Right ventricle myocardium inferior (tissue), 1 donor: Measurements from ENCODE around the gene KLF6. TPM values are rescaled to one million over a fixed set of nuclear protein-coding genes. Genes with fewer than 3 reads are reported as not detected.

Source experiments
- ATAC-seq: fragments of 200-7000 bp; cut with Tn5 transposase; one replicate; pipeline ENCODE4 v1.9.1; 2020; ENCODE audit warnings: mild to moderate bottlenecking, moderate library complexity
- DNase-seq: peaks from one replicate; pipeline ENCODE4 v3.0.0; 2021; ENCODE audit errors: missing footprints
- intact Hi-C: fragments of 100-400 bp; cut with DNase I; formaldehyde crosslinking; loops from one replicate; pipeline ENCODE4 v1.11.0; 2022
- total RNA-seq: library from RNA; stranded (reverse); fragmentation: NEBNext Ultra II Directional; extraction: Animal tissue kit (Norgen Biotek cat#: 25700); gene quantifications from one replicate; pipeline ENCODE4 v1.2.1, GENCODE V29; 2021
- donor health status: DM: no; HTN: yes; CAD: no; lungs with severe emphysema.

The KLF6 gene
- total RNA-seq, 1 donor from 2014 or later, result 68.4 TPM

DNA sequence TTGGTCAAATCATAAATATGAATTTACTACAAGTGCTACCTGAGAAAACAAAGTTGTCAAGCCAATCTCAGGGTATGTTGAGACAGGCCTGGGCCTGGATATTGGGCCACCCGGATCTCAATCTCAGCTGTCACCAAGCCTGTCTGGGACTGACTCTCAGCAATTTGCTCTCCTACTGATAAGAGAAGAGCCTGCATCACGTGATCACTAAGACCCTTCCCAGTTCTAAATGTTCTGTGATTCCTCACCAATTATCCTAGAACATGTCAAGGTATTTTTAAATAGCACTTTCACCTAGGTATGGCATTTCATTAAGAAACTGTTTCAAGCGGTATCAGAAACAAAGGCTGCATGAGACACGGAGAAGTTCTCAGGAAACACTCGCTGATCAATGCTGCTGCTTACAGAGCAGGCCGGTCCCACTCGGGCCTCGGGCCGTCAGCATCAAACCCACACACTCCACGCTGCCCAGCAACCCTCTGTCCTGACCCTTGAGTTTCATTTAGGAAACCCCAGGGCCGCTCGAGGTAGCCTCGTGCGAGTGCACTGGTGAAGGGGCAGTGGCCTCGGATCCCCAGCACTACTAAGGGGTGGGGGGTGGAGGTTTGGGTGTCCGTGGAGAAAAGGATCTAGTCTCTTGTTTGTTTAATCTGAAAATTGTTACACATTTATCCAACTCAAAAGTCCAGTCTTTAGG is 4.1 kb downstream of the KLF6 start:
- ATAC-seq (no peak), DNase-seq (no peak)
- intact Hi-C loops, result loop anchor here (2.0 to 10.0 kb wide), 4 partner anchors 104 to 716 kb away; no protein-coding TSS in a partner anchor

DNA sequence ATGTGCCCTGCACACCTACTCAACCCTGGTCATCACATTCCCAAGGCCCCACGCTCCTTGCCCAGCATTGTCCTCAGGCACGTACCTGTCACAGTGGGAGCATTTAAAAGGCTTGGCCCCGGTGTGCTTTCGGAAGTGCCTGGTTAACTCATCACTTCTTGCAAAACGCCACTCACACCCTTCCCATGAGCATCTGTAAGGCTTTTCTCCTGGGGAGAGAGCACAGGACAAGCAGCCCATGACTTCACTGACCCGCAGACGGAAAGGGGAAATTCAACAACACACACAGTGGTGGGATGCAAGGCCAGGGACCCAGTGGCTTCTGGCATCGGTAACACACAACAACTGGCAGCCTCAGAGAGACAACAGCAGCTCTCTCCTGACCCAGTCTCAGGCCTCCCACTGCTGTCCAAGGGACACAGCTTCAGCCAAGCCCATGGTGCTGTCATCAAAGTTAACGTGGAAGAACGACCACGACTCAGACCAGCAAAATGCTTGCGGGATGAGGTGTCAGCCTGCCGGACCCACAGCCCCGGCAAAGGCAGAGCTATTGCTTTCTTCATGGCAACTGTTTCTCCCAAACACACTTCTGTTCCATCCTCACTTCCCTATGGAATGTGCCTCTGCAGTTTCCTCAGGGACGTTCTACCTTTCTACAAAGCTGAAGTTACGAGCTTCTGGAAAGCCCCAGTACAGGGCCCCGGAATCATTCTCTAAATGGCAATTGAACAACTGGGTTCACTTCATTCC is 4.8 kb downstream of the KLF6 start:
- intact Hi-C loops, result loop anchor here (2.0 to 10.0 kb wide), 4 partner anchors 105 to 717 kb away; no protein-coding TSS in a partner anchor
- no peak for DNase-seq

DNA sequence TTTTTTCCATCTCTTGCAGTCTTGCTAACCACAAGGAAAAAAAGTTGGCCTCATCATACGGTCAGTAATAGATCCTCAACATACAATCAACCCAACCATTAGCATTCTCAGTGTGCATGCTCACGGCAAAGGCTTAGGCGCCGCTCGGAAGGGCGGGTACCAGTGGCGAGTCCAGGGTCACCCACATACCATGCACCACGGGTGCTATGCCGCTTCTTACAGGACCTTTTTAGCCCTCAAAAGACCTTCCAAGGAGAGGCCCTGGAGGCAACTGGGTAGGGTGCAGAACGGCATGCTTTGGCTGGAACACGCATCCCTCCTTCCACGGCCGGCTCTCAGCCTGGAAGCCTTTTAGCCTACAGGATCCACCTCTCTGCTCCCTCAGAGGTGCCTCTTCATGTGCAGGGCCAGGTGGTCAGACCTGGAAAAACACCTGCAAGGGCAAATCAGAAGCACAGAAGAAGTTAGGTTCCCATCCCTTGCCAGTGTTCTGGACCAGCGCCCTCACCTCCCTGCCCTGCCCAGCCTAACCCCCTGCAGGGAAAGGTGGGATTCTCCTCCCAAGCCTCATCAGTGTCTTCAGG is 5.8 kb downstream of the KLF6 start:
- DNase-seq (no peak), ATAC-seq (no peak)
- intact Hi-C loops, result loop anchor here (1.0 kb wide), 1 partner anchor 987 kb away; no protein-coding TSS in a partner anchor

More for the DNA sequence above, 4.8 kb downstream of the KLF6 start:
- no peak for ATAC-seq

DNA sequence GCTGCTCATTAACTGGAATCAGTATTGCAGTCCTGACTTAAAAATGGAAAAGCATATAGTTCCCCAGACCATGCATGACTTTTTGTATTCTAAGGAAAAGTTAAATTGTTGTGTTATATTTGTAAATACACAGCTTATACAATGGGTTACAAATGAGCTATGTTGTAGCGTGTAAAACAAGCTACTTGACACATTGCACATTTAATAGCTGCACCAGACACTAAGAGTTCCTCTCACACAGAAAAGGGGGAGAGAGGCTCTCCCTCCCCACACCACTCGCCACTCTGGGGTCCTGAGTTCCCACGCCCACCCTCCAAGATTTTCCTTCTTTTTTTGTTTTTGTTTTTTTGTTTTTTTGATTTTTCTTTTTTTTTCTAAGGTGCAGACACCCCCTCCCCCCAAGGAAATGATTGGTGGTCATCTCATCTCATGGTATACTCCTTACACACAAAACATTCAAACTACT is 6.3 kb downstream of the KLF6 start:
- ATAC-seq (no peak), DNase-seq (no peak)
- intact Hi-C loops, result loop anchor here (1.0 kb wide), 1 partner anchor 988 kb away; no protein-coding TSS in a partner anchor

DNA sequence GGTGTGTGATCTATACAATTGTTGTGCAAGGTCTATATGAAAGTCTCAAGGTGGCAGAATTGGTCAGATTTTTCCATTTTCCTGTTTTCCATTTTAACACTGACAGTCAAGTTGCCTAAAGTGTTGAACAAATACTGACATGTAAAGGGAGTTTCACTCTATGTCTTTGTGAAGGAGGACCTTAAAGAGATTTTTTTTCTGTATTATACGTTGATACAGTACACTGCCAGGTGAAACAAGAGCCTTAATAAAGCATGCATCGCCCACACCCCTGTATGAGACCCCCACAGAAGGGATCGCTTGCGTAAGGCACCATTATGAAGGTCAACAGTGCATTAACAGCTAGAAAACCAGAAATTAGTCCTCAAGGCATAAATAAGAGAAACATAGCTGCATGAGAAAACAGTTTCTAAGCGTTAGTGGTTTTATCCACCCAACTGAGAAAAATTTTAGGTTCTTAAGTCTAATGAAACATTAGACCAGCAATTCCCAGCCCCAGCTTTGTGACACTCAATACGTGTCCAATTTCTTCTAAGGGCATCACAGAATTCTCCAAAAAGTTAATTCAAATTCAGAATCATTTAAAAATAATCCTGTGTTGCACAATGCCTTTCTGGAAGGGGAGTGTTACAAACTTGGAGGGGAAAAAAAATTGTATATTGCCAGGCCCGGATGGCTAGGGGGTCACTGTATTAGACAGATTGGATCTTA is 6.9 kb downstream of the KLF6 start:
- ATAC-seq (no peak), DNase-seq (no peak)
- intact Hi-C loops, result loop anchor here (2.0 kb wide), 1 partner anchor 27 kb away; no protein-coding TSS in a partner anchor

DNA sequence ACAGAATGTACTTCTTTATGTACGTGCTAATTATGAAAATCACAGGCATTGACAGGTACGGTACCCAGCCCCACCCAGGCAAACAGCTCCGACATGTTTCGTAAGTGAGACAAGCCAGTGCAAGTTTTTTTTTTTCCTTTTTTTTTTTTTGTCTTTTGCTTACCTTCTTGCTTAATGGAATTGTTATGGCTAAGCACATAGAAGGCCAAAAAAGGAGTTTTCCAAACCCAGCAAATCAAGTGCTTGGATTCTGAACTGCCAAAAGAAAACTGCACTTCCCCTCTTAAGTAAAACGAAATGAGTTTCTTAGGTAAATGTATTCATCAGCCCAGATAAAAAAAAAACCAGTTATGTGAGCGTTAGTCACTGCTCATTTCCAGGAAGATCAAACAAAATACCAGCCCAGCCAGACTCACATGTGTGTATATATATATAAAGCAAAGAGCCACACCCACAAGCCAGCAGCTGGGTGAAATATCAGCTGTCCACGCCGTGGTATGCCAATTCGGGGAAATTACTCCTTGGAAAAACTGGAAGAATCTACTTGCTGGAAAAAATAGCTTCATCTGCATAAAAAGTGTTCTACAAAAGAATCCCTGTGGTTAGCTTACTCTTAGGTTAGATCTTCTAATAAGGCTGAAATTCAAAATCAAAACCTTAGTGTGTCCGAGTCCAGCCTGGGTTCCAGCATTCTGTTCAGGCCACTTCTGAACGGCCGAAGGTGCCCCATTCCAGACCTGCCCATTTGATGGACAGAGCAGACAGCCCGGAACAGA is 8.0 kb downstream of the KLF6 start:
- ATAC-seq (peak; percentile 15), DNase-seq (no peak)
- intact Hi-C loops, result loop anchor here (2.0 kb wide), 1 partner anchor 26 kb away; no protein-coding TSS in a partner anchor

DNA sequence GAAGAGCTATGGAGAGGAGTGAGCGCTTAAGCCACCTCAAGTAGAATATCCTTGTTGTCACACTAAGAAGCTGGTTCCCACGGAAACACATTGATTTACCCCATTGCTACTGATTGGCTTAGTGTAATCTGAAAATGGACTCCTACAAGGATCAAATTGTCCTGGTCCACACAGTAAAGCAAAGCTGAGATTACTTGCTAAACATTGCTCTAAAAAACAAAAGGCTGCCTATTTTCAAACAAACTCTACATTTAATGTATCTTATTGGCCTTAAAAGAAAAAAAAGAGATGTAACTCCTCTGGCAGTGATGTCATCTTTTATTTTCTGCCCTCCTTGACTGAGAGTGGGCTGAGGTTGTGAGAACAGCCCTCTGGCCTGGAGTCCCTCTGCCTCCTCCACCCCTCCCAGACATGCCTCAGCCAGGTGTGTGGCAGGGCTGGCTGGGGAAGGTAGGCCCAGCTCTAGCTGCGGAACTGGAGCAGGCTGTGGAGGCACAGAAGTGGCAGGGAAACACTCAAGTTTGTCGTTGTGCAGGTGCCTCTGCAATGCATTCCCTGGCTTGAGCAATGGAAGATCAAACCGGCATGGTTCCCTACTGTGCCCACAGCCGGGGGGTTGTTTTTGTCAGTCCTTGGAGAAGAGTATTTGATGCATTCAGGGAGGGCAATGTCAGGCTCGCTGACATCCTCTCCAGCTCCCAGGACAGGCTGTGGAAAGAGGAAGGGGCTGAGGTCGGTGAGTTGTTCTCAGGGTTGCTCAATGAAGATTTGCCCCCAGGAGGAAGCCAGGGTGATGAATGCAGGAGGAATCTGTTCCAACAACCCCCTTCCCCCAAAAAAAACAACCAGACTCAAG is 9.1 kb downstream of the KLF6 start:
- DNase-seq (no peak), ATAC-seq (peak; percentile 20)
- intact Hi-C loops, result loop anchor here (2.0 kb wide), 1 partner anchor 25 kb away; no protein-coding TSS in a partner anchor

DNA sequence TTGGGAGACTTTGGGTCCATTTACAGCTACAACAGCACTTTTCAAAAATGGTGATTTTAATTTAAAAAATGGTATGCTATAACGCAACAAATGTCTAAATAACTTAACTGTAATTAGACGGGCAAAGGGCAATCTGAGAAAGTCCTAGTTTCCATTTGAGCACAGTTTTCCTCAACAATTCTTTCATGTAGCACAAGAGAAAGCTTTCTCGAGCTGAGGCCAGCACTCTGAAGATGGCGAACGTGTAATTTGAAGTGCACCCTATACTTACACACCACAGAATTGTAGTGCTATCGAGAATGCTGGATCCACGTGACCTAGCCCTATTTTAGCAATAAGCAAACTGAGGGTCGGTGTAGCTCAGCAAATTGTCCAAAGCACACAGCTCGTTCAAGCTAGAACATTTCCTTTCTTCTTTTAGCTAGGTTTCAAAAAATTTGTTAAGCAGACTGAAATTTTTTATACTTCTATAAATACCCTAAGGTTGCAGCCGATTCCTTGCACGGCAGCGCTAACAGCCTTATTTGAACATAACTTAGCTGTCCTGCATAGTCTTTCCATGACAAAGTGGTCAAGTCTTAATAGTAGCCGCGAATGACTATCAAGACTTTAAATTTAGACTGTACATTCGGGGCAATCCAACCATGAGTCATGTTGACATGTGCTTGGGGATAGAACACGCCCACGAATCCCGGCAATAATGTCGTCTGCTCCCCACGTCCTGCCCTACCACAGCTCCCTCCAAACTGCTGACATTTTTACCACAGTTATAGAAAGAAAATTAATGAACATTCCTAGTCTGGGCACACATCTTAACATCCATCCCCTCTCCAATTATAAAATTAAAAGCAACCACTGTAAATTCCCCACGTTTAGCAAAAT is 10.0 kb downstream of the KLF6 start:
- no peak for DNase-seq
- ATAC-seq, result peak; percentile 27
- intact Hi-C loops, result no loop called here

DNA sequence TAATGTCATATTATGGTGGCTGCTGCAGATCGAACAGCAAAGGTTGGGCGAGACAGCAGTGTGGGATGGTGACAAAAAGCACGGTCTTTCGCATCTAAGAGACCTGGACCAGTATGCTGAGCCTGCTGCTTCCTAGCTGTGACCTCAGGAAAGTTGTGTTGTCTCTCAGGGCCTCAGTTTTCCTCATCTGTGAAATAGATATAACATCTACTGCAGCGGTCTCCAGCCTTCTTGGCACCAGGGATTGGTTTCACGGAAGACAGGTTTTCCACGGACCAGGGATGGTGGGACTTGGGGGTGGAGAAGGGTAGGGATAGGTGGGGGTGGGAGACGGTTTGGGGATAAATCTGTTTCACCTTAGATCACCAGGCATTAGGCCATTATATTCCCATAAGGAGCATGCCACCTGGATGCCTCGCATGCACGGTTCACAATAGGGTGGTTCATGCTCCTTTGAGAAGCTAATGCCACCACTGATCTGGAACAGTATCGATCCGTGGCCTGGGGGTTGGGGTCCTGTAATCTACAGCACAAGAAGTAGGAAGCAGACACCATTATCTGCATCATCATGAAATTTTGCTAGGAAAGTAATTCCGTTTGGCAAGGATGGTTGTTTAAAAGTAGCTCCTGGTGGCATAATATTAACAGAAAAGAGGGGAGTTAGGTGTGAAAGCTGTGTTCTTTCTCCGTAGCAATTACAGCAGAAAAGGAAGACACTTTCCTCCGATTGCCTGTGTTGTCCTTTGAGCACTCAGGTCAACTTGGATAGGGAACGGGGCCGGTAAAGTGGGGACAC is 10.8 kb downstream of the KLF6 start:
- no peak for ATAC-seq
- intact Hi-C loops, result no loop called here

DNA sequence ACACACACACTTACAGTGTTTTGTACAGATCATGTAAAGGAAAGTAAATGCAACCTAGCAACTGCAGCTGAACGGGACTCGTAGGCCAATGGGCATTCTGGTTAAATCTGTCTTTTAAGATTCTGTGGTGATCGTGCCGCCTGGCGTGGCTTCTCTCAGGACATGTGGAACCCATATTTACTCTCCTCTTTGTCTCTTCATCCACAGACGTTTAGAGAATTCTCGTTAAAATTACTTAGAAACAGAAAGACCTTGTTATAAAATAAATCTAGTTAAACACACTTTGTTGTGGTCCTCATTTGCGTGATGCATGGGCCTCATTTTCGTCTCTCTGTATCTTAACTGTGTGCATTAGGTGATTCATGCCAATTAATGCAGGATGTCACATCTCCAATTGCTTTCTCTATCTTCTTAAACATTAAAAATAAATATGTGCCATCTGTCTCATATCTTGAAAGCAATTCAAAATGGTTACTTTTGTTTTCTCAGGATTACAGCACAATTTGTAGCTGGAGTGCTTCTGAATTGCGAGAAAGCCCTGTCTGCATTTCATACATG is 11.5 kb downstream of the KLF6 start:
- ATAC-seq, result no peak
- no peak for DNase-seq
- intact Hi-C loops, result no loop called here

More for the DNA sequence above, 10.8 kb downstream of the KLF6 start:
- no peak for DNase-seq

DNA sequence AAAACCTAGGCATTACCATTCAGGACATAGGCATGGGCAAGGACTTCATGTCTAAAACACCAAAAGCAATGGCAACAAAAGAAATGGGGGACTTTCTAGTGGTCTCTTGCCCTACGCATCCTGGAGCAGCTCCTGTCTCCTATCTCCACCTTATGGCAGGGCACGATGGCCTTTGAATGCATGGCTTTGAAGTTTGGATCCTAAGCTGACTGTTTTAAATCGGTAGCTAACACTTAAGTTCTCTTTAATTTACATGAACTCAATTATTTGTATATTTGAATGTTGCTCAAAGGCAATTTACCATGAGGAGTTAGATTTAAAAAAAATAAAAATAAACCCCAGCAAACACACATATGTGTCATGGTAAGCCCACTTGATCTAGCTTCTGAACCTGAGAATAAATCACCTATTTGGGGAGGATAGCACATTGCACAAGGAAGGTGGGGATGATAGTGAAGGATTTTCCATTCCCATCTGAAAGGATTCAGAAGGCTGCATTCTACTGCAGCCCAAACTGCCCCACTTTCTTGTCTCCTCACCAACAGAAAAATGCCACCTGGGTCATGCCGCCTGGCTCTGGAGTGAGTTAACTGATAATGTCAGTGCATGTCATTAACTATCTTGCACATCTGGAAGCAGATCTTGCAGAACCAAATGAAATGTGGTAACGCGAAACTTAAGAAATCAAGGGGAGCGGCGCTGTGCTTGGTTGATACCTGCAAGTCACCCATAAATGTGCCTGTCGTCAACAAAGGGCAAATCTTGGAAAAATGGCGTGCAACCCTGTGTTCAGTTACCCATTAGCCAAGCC is 12.4 kb downstream of the KLF6 start:
- DNase-seq (no peak), ATAC-seq (no peak)
- intact Hi-C loops, result no loop called here

DNA sequence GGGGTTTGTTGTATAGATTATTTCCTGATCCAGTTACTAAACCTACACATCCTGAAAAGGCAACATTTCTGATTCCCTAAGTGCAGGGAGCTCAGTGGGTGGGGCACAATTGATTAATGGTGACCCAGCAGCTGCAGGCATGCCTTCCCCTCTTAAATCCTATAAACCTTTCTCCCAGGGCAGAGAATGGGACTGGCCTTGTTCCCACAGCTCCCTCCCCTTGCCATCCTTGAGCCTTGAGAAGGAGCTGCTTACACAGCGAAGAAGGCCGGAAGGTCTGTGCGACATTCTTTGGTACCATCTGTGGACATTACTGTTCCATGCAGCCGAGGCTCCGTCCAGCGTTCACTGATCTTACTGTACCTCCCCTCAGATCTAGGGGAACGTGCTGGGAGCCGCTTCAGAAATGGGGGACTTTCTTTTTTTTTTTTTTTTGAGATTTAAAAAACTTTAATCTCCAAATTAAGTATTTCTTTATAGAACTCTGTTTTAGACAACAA is 14.3 kb downstream of the KLF6 start:
- no peak for DNase-seq
- ATAC-seq, result no peak
- intact Hi-C loops, result no loop called here

DNA sequence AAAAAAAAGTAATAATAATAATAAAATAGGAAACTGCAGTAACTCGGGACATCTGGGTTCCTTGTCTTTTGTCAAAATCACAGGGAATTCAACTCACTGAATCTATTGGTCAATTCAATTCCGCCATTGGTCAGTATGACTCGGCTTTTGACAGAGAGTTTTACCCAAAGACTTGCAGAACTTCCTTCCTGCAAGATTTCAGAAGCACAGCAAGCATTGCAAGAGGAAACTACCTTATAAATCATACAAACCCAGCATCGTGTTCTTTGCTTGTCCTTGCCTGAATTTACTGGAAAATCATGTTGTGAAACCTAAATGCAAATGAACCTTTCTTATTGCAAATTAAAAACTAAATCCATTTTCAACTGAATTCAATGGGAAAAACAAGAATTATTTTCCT is 15.5 kb downstream of the KLF6 start:
- ATAC-seq (no peak), DNase-seq (no peak)
- intact Hi-C loops, result no loop called here

DNA sequence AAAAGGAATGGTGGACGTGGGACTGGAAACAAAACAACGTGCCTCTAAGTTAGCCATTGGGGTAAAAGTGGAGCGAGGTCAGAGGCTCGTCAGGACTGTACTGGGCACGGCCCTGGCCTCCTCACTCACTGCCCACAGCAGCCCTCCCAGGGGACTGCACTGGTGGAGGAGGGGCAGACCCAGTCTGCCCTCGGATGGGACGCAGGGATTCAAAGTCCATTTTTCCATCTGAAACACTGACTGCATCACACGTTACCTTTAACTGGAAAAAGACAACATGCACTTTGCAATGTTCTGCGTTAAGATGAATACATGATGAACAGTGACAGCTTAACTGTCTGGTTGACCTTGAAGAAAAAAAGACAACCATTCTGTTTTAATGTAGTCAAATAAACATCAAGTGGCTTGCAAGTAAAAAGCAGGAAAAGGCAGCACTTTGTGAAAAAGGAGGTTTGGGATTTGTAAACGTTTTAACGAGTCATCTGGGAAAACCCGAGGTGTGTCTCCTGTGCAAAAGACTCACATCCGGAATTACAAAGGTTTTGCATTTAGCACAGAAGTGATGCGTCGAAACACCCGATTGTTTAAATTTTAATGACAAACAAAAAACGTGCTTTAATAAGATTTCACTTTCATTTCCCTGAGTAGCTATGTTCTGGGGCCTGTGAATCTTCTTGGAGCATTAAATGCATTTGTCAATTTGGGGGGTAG is 18.8 kb downstream of the KLF6 start:
- intact Hi-C loops, result no loop called here
- ATAC-seq, result no peak
- no peak for DNase-seq
